SK-N-SH treated with all-trans-retinoic acid at 6 μM for 48 hours (cell line): Measurements from ENCODE around the gene OSCAR.

Experiments
- BACH2 ChIP-seq: fragments of 250-450 bp; sonication (Bioruptor Pico); IDR thresholded peaks from 2 replicates; pipeline ENCODE4 v1.9.0; 2021; ENCODE audit warnings: mild to moderate bottlenecking, borderline replicate concordance
- SNAI2 ChIP-seq: fragments of 250-450 bp; sonication (Bioruptor Pico); IDR thresholded peaks from 2 replicates; pipeline ENCODE4 v1.5.0; 2020; ENCODE audit warnings: mild to moderate bottlenecking, moderate library complexity
- ZNF70 ChIP-seq: fragments of 450-650 bp; formaldehyde crosslinking; IDR thresholded peaks from 2 replicates; pipeline ENCODE4 v1.5.0; 2020; ENCODE audit warnings: mild to moderate bottlenecking, moderate library complexity

DNA sequence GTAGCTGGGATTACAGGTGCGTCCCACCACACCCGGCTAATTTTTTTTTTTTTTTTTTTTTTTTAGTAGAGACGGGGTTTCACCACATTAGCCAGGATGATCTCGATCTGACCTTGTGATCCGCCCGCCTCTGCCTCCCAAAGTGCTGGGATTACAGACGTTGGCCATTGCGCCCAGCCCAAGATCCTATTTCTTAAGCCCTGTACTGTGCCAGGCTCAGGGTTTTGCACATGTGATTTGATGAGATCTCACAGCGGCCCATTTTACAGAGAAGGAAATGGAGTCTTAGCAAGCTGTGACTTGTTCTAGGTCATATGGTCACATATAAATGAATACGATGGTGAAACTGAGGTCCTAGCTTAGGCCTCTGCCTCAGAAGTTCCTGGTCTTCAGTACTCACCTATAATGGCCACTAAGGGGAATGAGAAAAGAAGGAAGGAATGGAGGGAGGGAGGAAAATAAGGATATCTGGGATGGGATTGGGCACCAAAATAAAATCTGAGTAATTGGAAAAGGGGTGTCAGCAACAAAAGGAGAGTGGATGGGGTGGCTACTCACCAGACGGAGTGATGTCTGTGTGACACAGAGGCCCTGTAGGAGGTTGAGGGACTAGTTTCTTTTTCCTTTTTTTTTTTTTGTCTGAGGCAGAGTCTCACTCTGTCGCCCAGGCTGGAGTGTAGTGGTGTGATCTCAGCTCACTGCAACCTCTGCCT lies 1.3 kb downstream of the OSCAR start:
- no peak for TF ChIP-seq SNAI2 (CRISPR knock-in tag)
- no peak for TF ChIP-seq BACH2
- TF ChIP-seq ZNF70 (CRISPR knock-in tag): no peak
